GM10248 (cell line): Measurements from ENCODE around the gene COL19A1.

Experiments used
- CTCF ChIA-PET: fragments of 300-600 bp; sonication (Branson Sonifier 250); formaldehyde crosslinking; extraction: SDS; loops from one replicate; lab custom pipeline; 2021; ENCODE audit warnings: antibody characterized with exemption; lab: Yijun Ruan, JAX
- POLR2A ChIA-PET: fragments of 350-650 bp; sonication (Branson Sonifier 250); formaldehyde crosslinking; extraction: SDS; loops from one replicate; lab custom pipeline; 2020; ENCODE audit warnings: antibody characterized with exemption; lab: Yijun Ruan, JAX
- DNase-seq: peaks from one replicate; pipeline ENCODE4 v3.0.0; 2012; ENCODE audit errors: extremely low spot score
- TF ChIP-seq, protein P1 (sequence below): IDR thresholded peaks from 2 replicates; pipeline ENCODE4 v1.5.1; 2012; ENCODE audit warnings: mild to moderate bottlenecking, low read depth; ENCODE audit errors: extremely low read depth, missing control alignments, control extremely low read depth

Gene COL19A1

DNA sequence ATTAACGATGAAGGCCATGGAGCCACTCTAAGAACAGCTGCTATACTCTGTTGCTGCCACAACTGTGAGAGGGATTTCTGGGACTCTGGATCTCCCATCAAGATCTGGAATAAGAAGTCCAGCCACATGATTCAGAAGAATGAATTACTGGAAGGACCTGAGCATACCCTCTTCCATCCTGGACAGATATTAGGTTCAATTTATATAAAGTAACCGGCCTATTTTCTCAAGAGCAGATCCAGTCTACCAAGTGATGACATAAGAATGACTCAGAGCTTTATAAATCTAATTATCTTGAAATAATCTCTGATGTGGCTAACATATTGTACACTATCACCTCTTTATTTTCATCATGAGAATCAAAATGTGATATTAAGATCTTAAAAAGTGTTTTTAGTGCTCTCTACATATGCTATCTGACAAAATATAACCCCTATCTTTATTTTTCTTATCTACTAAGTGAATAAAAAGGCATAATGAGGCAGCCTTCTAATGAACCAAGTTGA, 391.5 kb downstream of the COL19A1 start:
- TF ChIP-seq, protein P1, sequence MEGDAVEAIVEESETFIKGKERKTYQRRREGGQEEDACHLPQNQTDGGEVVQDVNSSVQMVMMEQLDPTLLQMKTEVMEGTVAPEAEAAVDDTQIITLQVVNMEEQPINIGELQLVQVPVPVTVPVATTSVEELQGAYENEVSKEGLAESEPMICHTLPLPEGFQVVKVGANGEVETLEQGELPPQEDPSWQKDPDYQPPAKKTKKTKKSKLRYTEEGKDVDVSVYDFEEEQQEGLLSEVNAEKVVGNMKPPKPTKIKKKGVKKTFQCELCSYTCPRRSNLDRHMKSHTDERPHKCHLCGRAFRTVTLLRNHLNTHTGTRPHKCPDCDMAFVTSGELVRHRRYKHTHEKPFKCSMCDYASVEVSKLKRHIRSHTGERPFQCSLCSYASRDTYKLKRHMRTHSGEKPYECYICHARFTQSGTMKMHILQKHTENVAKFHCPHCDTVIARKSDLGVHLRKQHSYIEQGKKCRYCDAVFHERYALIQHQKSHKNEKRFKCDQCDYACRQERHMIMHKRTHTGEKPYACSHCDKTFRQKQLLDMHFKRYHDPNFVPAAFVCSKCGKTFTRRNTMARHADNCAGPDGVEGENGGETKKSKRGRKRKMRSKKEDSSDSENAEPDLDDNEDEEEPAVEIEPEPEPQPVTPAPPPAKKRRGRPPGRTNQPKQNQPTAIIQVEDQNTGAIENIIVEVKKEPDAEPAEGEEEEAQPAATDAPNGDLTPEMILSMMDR, result no peak
- CTCF ChIA-PET, result interaction anchor here (0.8 to 1.1 kb wide), 2 partner anchors 37 to 111 kb away, joined by 3 read pairs; no protein-coding TSS in a partner anchor
- no peak for DNase-seq
- POLR2A ChIA-PET, result no interaction called here

DNA sequence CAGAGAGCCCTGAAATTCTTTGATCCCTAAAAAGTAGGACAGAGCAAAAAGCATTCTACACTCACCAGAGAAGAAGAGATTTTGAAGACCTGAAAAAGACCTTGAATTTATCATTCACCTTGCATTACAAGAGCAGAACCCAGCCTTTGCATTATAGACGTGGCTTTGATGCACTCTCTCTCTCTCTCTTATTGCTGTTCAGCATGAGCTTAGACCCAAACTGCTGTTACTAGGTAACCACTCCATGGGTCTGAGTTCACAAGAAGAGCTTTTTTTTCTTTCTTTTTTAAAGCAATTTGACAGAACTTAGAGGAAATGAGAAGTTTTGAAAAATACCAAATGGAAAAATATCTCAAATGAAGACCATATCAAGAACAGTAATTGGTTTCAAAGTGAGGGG, 392.1 kb downstream of the COL19A1 start:
- TF ChIP-seq, protein P1, result no peak
- ChIA-PET CTCF (interaction anchor here (1.1 to 1.6 kb wide), 2 partner anchors 18 to 37 kb away, joined by 3 to 4 read pairs; no protein-coding TSS in a partner anchor), POLR2A (no interaction called here)
- no peak for DNase-seq
